Activated T-helper 9 cell treated with anti-CD3 and anti-CD28 coated beads, Interleukin-2, amount 50 U/mL, for 16 hours (primary cell): ENCODE measurements around the gene NLRP12.
"Not testable (repeated sequence)": the region's sequence is repeated elsewhere in the genome, so short reads cannot be mapped to it uniquely, and the experiment has no call there.

ENCODE experiments used
- DNase-seq: peaks from one replicate; pipeline ENCODE4 v3.0.0-alpha.2; 2020; ENCODE audit warnings: low read depth

NLRP12 gene

GRCh38 chr19:53824134-53824611, at the start of gene NLRP12:
Gene NLRP12, minus strand, starts transcription at chr19:53824314. Its CDS starts 140 bp downstream, at chr19:53824174.
- no peak for DNase-seq

- DNase-seq, result no peak
These were observed 48.6 kb upstream of the NLRP12 start for GRCh38 chr19:53872762-53873161.

DNA sequence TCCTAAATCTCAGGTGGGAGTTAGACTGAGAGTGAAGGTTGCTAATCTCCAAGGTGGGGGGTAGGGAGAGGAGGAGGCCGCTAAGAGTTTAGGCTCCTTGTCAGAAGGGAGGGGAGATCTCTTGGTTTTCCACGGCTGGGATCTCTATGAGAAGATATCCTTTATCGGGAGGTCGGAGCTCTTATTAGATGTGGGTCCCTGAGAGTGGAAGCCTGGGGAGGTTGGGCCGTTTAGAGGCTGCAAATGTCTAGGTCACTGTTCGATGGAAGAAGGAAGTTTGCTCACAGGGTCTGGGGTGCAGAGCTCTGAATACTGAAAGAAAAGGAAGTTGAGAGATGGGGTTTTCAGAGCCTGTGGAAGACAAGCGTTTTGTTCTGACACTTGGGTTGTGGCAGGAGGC, 47.3 kb upstream of the NLRP12 start:
- DNase-seq, result no peak

GRCh38 chr19:53870485-53870844, 46.4 kb upstream of the NLRP12 start:
- no peak for DNase-seq

DNA sequence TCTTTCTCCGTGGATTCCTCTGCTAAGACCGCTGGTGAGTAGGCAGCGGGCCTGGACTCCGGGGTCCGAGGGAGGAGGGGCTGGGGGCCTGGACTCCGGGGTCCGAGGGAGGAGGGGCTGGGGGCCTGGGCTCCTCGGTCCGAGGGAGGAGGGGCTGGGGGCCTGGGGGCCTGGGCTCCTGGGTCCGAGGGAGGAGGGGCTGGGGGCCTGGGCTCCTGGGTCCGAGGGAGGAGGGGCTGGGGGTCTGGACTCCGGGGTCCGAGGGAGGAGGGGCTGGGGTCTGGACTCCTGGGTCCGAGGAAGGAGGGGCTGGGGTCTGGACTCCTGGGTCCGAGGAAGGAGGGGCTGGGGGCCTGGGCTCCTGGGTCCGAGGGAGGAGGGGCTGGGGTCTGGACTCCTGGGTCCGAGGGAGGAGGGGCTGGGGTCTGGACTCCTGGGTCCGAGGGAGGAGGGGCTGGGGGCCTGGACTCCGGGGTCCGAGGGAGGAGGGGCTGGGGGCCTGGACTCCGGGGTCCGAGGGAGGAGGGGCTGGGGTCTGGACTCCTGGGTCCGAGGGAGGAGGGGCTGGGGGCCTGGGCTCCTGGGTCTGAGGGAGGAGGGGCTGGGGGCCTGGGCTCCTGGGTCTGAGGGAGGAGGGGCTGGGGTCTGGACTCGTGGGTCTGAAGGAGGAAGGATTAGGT, 45.8 kb upstream of the NLRP12 start:
- not testable (repeated sequence) for DNase-seq

- peak; percentile 79 for DNase-seq
These were observed 45.0 kb upstream of the NLRP12 start for GRCh38 chr19:53868892-53869804.

- no peak for DNase-seq
These were observed 44.2 kb upstream of the NLRP12 start for GRCh38 chr19:53868091-53868891.

DNA sequence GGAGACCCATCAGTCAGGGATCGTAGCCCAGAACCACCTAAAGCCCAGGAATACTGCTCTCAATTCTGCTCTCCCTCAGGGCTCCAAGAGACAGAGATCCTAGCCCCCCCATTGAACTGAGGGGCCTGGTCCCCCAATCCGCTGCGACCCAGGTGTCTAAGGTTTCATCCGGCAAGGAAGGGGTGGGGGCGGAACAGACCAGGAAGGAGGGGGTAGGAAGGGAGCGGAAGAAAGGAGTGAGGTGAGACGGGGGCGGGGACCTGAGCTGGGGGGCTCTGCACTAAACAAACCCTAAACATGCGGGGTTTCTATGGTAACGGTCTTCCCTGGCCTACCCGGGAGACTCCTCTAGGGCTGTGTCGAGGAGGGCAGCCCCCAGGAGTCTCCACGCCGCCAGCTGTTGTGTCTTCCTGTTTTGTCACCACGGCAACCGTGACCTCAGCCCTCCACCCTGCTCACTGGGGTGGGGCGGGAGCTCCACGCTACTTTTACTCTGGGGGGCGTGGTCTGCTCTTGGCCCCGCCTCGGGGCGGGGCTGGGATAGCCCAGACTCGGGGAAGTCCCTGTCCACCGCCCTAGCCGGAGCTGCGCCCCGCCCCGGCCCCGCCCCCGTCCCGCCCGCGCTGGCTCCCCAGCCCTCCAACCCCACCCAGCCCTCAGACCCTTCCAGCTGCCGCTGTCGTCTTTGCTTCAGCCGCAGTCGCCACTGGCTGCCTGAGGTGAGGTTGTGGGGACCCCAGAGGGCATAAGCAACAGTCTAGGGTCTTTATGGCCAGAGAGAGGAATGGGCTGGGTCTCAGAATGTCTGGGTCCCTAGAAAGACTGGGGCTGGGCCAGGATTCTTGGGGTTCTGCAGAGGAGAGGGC, 43.3 kb upstream of the NLRP12 start, which contains the start of gene MYADM:
Gene MYADM, plus strand, starts transcription at position 659 of the 866 bp plus-strand sequence. CDS start 5,647 bp downstream, outside the sequence.
- peak; percentile 99 for DNase-seq

- DNase-seq, result no peak
These were observed 42.7 kb upstream of the NLRP12 start for GRCh38 chr19:53866865-53867224.

DNA sequence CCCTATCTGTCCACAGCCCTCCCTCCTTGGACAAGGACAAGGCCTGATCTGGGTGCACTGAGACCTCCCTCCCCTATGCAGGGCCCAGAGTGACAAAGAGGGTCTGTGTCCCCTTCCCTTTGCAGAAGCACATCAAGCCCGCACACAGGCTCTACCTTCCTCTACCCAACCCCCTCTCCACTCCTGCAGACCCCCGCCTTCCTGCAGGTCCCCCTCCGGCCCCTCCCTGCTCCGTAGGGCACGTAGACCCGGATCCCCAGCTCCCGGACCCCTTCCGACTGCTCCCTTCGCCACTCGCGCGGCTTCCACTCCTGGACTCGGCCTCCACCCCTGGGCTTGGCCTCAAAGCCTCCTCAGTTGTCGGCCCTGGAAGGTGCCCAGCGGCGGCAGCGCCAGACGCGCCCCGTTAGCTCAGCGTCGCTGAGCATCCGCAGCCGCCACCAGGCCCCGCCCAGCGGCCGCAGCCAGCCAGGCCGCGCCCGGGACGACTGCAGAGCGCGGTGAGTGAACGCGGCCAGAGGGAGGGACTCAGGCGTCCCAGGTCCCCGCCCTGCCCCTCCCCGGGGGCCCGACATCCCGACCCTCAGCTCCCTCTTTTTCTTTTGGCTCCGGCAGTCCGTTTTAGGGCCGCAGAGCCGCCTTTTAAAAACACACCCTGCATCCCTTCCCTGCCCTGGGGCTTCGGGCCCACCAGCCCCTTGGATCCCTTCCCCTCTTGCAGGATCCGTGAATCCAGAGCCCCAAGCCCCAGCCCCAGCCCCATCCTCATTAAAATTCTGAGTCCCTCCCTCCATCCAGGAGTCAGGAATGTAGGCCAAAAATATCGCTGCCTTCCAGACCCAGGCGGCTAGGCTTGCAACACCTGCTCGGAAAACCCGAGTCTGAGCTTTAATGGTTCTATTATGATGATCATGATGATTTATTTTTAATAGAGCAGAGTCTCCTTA, 42.1 kb upstream of the NLRP12 start:
- peak; percentile 50 for DNase-seq

- DNase-seq, result no peak
These were observed 41.4 kb upstream of the NLRP12 start for GRCh38 chr19:53865523-53865917.

GRCh38 chr19:53864308-53864836, 40.3 kb upstream of the NLRP12 start:
- DNase-seq, result no peak

GRCh38 chr19:53853707-53854106, 29.6 kb upstream of the NLRP12 start:
- no peak for DNase-seq

DNA sequence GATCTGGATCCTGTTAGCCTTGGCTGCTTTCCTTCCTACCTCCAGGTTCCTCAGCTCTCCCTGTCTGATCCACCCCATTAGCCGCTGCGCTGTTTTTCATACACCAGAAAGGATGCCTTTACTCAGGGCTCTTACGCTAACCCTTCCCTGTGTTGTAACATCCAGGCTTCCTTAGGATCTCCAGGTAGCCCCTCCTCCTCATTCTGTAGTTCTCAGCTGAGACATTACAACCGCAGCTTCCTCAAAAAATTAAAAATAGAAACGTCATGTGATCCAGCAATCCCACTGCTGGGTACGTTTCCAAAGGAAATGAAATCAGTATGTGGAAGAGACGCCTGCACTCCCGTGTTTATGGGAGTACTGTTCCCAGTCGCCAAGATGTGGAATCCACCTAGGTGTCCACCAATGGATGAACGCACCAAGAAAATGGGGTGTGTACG, 25.1 kb upstream of the NLRP12 start:
- no peak for DNase-seq

- no peak for DNase-seq
These were observed 23.4 kb upstream of the NLRP12 start for GRCh38 chr19:53847555-53847954.

DNA sequence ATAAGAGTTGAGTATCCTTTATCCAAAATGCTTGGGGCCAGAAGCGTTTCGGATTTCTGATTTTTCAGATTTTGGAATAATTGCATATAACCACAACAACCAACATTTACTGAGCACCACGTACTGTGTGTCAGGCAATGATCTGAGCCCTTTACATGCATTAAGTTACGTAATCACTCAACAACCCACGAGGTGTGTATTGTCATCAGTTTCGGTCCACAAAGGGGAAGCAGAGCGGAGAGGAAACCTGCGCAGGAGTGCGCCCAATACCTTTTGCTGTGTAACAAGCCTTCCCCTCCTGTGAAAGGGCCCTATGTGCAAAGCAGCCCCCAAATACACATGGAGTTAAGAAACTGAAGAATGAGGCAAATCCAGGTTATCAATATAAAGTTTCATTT, 20.7 kb upstream of the NLRP12 start:
- no peak for DNase-seq

- DNase-seq, result not testable (repeated sequence)
These were observed 16.8 kb upstream of the NLRP12 start for GRCh38 chr19:53840914-53841313.

GRCh38 chr19:53840241-53840640, 16.1 kb upstream of the NLRP12 start:
- not testable (repeated sequence) for DNase-seq

DNA sequence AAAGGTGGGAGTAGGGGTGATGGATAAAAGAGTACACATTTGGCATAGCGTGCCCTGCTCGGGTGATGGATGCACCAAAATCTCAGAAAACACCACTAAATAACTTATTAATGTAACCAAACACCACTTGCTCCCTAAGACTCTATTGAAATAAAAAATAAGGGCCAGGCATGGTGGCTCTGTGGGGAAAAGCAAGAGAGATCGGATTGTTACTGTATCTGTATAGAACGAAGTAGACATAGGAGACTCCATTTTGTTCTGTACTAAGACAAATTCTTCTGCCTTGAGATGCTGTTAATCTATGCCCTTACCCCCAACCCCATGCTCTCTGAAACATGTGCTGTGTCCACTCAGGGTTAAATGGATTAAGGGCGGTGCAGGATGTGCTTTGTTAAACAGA, 14.3 kb upstream of the NLRP12 start:
- DNase-seq, result not testable (repeated sequence)

GRCh38 chr19:53832861-53833260, 8.7 kb upstream of the NLRP12 start:
- not testable (repeated sequence) for DNase-seq
